ENCODE data around the gene PSTPIP1. TPM values are rescaled to one million over a fixed set of nuclear protein-coding genes. Genes with fewer than 3 reads are reported as not detected.

The PSTPIP1 gene
- total and polyA plus RNA-seq, 4 donors = 12.4 to 39.6 (median 20.6) TPM

GRCh38 chr15:77074350-77074749 is 79.4 kb downstream of the PSTPIP1 start:
- no peak for ATAC-seq (ENCODE audit: insufficient read depth, low FRiP score)
- H3K4me1 ChIP-seq (ENCODE audit: control insufficient read depth in 5 of 5, insufficient read depth in 5 of 5, low read length in 5 of 5) = peaks cover 0 to 11% (median 7%) of the 10 kb centered on the region in 5 donors
- 80 to 88% methylated on average over 2 of the region's 2 CpGs for WGBS, 2 donors

DNA sequence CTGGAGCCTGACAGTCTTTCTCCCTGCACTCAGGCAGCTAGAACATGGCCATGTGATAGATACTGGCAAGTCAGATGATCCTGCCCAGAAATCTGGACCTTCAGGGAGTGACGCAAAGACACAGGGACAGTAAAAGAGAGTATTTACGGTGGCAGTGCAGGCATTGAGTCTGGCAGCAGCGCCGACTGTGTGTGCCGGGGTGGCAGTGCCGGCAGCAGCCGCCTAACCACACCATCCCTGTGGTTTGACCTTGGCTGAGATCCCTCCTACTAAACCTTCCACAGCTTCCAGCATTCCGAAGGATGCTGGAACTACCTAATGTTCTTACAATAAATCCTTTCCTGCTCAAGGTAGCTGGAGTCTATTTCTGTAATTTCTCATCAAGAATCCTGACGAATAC is 80.6 kb downstream of the PSTPIP1 start:
- Histone ChIP-seq H3K36me3 (ENCODE audit: control insufficient read depth in 4 of 4, insufficient read depth in 4 of 4, low read length in 4 of 4) (no peaks in the 10 kb centered on the region), H3K9ac (ENCODE audit: insufficient read depth in 1 of 2, low read length in 2 of 2) (no peak overlapping the region), H3K9me3 (ENCODE audit: control insufficient read depth in 4 of 4, insufficient read depth in 3 of 4, low read length in 3 of 4) (no peaks in the 10 kb centered on the region), H3K27ac (ENCODE audit: low read depth in 1 of 2, low read length in 1 of 2) (no peak overlapping the region), H3K27me3 (ENCODE audit: control insufficient read depth in 3 of 3, insufficient read depth in 3 of 3, low read length in 2 of 3) (no peaks in the 10 kb centered on the region), H3K4me3 (no peak overlapping the region), H3K4me1 (ENCODE audit: control insufficient read depth in 5 of 5, insufficient read depth in 5 of 5, low read length in 5 of 5) (peaks cover 0 to 3% (median 0%) of the 10 kb centered on the region in 5 donors)
- TF ChIP-seq, protein P1, sequence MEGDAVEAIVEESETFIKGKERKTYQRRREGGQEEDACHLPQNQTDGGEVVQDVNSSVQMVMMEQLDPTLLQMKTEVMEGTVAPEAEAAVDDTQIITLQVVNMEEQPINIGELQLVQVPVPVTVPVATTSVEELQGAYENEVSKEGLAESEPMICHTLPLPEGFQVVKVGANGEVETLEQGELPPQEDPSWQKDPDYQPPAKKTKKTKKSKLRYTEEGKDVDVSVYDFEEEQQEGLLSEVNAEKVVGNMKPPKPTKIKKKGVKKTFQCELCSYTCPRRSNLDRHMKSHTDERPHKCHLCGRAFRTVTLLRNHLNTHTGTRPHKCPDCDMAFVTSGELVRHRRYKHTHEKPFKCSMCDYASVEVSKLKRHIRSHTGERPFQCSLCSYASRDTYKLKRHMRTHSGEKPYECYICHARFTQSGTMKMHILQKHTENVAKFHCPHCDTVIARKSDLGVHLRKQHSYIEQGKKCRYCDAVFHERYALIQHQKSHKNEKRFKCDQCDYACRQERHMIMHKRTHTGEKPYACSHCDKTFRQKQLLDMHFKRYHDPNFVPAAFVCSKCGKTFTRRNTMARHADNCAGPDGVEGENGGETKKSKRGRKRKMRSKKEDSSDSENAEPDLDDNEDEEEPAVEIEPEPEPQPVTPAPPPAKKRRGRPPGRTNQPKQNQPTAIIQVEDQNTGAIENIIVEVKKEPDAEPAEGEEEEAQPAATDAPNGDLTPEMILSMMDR (IDR thresholded peaks at IDR 0.05; ENCODE audit: control extremely low read depth, extremely low read depth) = no peak
- DNase-seq = no peak
- no peak for ATAC-seq (ENCODE audit: insufficient read depth, low FRiP score)
- 89 to 90% methylated on average over 9 of the region's 9 CpGs for WGBS, 2 donors

More at GRCh38 chr15:77074350-77074749, 79.4 kb downstream of the PSTPIP1 start:
- no peak overlapping the region for H3K27ac ChIP-seq (ENCODE audit: low read depth in 1 of 2, low read length in 1 of 2)
- DNase-seq = no peak
- H3K27me3 ChIP-seq (ENCODE audit: control insufficient read depth in 3 of 3, insufficient read depth in 3 of 3, low read length in 2 of 3) = no peaks in the 10 kb centered on the region
- TF ChIP-seq, protein P1 (IDR thresholded peaks at IDR 0.05; ENCODE audit: control extremely low read depth, extremely low read depth) = no peak
- H3K4me3 ChIP-seq = no peak overlapping the region
- H3K36me3 ChIP-seq (ENCODE audit: control insufficient read depth in 4 of 4, insufficient read depth in 4 of 4, low read length in 4 of 4) = peaks cover 0 to 5% (median 0%) of the 10 kb centered on the region in 4 donors
- no peaks in the 10 kb centered on the region for H3K9me3 ChIP-seq (ENCODE audit: control insufficient read depth in 4 of 4, insufficient read depth in 3 of 4, low read length in 3 of 4)
- H3K9ac ChIP-seq (ENCODE audit: insufficient read depth in 1 of 2, low read length in 2 of 2) = no peak overlapping the region

DNA sequence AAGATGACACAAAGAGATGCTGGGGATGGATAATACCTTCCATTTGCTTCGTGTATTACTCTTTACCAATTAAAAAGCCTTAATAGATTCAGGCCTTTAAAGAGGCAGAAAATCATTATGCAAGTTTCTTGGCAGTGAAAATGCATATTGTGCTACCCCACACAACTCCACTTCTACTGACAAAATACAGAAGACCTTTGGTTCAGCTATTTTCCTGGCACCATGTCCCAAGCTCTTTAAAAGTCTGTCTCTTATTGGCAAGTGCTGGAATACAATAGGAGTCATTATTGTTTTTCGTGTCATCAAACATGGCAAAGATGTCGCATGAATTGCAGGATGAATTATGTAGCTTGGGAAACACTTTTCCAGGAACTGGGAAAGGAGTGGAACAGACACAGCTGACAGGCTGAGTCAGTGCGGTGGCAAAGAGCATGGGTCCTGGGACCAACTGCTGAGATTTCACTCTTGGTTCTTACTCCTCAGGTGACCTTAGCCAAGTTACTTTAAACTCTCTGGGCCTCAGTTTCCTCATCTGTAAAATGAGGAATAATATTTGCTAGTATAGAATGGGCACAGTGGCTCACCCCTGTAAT is 81.5 kb downstream of the PSTPIP1 start:
- Histone ChIP-seq H3K4me3 (no peak overlapping the region), H3K9me3 (ENCODE audit: control insufficient read depth in 4 of 4, insufficient read depth in 3 of 4, low read length in 3 of 4) (no peaks in the 10 kb centered on the region), H3K27ac (ENCODE audit: low read depth in 1 of 2, low read length in 1 of 2) (no peak overlapping the region), H3K36me3 (ENCODE audit: control insufficient read depth in 4 of 4, insufficient read depth in 4 of 4, low read length in 4 of 4) (no peaks in the 10 kb centered on the region), H3K9ac (ENCODE audit: insufficient read depth in 1 of 2, low read length in 2 of 2) (no peak overlapping the region), H3K4me1 (ENCODE audit: control insufficient read depth in 5 of 5, insufficient read depth in 5 of 5, low read length in 5 of 5) (peaks cover 0 to 1% (median 0%) of the 10 kb centered on the region in 5 donors), H3K27me3 (ENCODE audit: control insufficient read depth in 3 of 3, insufficient read depth in 3 of 3, low read length in 2 of 3) (no peaks in the 10 kb centered on the region)
- DNase-seq (no peak), ATAC-seq (ENCODE audit: insufficient read depth, low FRiP score) (no peak)
- TF ChIP-seq, protein P1 (IDR thresholded peaks at IDR 0.05; ENCODE audit: control extremely low read depth, extremely low read depth) = no peak
- 76 to 79% methylated on average over 4 of the region's 4 CpGs for WGBS, 2 donors

- Histone ChIP-seq H3K27me3 (ENCODE audit: control insufficient read depth in 3 of 3, insufficient read depth in 3 of 3, low read length in 2 of 3) (no peaks in the 10 kb centered on the region), H3K4me1 (ENCODE audit: control insufficient read depth in 5 of 5, insufficient read depth in 5 of 5, low read length in 5 of 5) (peaks cover 0 to 12% (median 0%) of the 10 kb centered on the region in 5 donors), H3K9me3 (ENCODE audit: control insufficient read depth in 4 of 4, insufficient read depth in 3 of 4, low read length in 3 of 4) (no peaks in the 10 kb centered on the region), H3K36me3 (ENCODE audit: control insufficient read depth in 4 of 4, insufficient read depth in 4 of 4, low read length in 4 of 4) (no peaks in the 10 kb centered on the region), H3K27ac (ENCODE audit: low read depth in 1 of 2, low read length in 1 of 2) (no peak overlapping the region), H3K9ac (ENCODE audit: insufficient read depth in 1 of 2, low read length in 2 of 2) (no peak overlapping the region), H3K4me3 (no peak overlapping the region)
- TF ChIP-seq, protein P1 (IDR thresholded peaks at IDR 0.05; ENCODE audit: control extremely low read depth, extremely low read depth) = no peak
- no peak for DNase-seq
- no peak for ATAC-seq (ENCODE audit: insufficient read depth, low FRiP score)
- 66 to 73% methylated on average over 5 of the region's 5 CpGs for WGBS, 2 donors
Observed at GRCh38 chr15:77081971-77082370, 87.0 kb downstream of the PSTPIP1 start.
